Measurements from ENCODE around the gene FBXO42.

- no peak for TF ChIP-seq TAF1 (conservative IDR thresholded peaks at IDR 0.05)
- no peak for TF ChIP-seq CTCF (IDR thresholded peaks at IDR 0.05; ENCODE audit: low read depth, low read length, missing input control)
- no peak for TF ChIP-seq MAX (IDR thresholded peaks at IDR 0.05)
- peak in 1 of 2 donors; percentile 30 for TF ChIP-seq RAD21 (IDR thresholded peaks at IDR 0.05)
- no peak for TF ChIP-seq REST (IDR thresholded peaks at IDR 0.05)
- no peak for TF ChIP-seq FOXA1 (IDR thresholded peaks at IDR 0.05)
- no peak for TF ChIP-seq ZBTB33 (IDR thresholded peaks at IDR 0.05)
- no peak for TF ChIP-seq JUND (IDR thresholded peaks at IDR 0.05)
- no peak for TF ChIP-seq HNF4G (IDR thresholded peaks at IDR 0.05)
- TF ChIP-seq GABPA (IDR thresholded peaks at IDR 0.05 in 1 of 2, conservative IDR thresholded peaks at IDR 0.05 in 1 of 2): no peak
- no peak for TF ChIP-seq ATF3 (IDR thresholded peaks at IDR 0.05)
These were observed 97.9 kb downstream of the FBXO42 start for GRCh38 chr1:16254263-16254928.
